Tongue (tissue), 2 donors: ENCODE results near the gene RNF121. TPM values are rescaled to one million over a fixed set of nuclear protein-coding genes. Genes with fewer than 3 reads are reported as not detected.

Source experiments
- DNase-seq: peaks from one replicate; pipeline ENCODE4 v3.0.0-alpha.2; 2015
- total RNA-seq: library from RNA; depleted of rRNA; stranded (reverse); fragments of >200 nt; gene quantifications from one replicate; pipeline ENCODE4 v1.2.3, GENCODE V29; 2014

The RNF121 gene
- total RNA-seq, 1 donor from 2014 or later = 27.7 TPM

- no peak for DNase-seq
These were observed 61.9 kb downstream of the RNF121 start for GRCh38 chr11:71990701-71991100.

- no peak for DNase-seq
These were observed 62.6 kb downstream of the RNF121 start for GRCh38 chr11:71991494-71991893.

DNA sequence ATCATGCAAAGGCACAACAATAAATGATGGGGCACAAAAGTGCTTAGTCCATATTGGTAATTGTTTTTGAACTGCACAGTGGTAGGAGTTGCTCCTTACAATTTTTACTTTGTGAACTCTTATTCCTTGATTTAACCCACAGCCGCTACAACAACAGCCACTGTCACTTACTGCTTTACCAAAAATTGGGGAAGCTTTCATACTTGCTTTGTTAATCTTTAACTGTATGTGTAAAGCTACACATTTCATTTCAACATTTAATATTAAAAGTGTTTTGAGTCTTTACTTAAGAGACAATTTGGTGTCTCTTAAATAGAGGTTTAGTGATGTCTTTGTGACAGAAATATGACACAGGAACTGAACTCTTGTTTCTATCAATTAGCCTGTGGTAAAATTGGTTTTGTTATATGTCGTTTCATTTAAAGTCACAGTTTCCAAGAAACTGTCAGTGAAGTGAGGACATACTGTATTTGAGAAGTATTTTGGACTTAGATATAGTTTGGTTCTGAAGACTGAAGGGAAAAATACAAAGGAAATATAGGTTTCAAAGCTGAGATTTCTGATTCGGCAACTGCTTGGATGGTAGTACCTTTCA lies 63.4 kb downstream of the RNF121 start:
- no peak for DNase-seq

- DNase-seq = no peak
These were observed 65.9 kb downstream of the RNF121 start for GRCh38 chr11:71994786-71995185.

- DNase-seq = peak; percentile 50
These were observed 67.0 kb downstream of the RNF121 start for GRCh38 chr11:71995726-71996291.

DNA sequence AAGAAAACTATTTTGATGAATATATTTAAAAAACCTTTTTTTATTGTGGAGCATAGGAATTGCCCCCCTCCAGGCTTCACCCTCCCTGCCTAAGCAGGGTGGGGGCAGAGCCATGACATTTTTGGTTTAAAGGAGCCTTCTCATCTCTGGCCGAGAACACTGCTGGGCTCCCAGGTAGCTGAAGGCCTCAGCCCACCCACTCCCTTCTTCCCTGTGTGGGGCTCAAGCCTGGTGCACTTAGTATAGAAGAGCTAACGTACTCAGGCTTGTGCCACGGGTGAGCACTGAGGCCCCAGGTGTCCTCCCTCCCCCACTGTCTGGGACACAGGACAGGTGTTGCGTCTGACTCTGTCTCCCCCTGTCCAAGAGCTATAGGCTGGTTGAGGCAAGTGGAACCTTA lies 67.7 kb downstream of the RNF121 start:
- no peak for DNase-seq

- DNase-seq = peak; percentile 53
These were observed 68.1 kb downstream of the RNF121 start for GRCh38 chr11:71996946-71997345.

DNA sequence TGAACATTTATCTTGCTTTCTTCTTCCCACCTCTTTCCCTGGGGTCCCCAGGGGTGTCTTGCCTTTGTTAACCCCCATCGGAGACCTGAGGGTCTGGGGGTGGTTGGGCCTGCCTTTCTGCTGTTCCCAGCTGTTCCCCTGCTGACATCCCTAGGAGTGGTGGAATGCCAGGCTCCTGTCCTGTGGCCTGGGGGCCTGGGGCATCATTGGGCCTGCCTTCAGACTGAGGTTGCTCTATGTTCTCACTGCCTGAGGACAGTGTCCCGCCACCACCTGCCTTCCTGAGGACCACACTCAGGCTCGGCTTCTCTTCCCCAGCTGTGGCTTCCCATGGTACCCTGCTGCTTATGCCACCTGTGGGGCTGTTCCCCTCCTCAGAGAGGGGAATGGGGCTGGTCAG lies 68.7 kb downstream of the RNF121 start:
- DNase-seq = no peak

- no peak for DNase-seq
These were observed 69.2 kb downstream of the RNF121 start for GRCh38 chr11:71998061-71998460.

DNA sequence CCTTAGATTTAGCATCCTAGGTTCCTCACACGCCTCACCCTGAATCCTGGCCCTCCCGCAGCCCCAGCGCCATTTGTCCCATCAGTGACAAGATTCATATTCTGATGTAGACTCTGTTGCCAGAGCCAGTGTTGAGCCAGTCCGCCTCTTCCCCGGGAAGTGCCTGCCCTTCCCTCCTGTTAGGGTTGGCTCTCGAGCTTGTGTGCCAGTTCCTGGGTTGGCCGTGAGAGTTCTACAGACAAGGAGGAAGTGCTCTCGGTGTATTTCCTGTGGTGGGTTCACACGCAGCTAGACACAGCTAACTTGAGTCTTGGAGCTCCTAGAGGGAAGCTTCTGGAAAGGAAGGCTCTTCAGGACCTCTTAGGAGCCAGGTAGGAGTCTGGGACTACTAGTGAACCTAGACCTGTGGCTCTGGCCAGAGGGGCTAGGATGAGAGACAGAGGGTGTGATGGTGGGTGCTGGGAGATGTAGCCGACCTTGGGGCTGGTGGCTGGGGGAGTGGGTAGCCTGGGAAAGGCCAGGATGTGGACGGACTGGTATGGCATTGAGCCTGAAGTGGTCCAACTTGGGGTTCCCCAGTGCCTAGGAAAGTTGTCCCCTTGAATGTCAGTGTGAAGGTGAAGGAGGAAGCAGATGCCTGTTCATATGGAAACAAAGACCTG lies 69.9 kb downstream of the RNF121 start, which contains the start of gene IL18BP:
Gene IL18BP (plus strand): TSS at position 261 of the 662 bp plus-strand sequence. CDS start 1,076 bp downstream, outside the sequence.
- DNase-seq = no peak

DNA sequence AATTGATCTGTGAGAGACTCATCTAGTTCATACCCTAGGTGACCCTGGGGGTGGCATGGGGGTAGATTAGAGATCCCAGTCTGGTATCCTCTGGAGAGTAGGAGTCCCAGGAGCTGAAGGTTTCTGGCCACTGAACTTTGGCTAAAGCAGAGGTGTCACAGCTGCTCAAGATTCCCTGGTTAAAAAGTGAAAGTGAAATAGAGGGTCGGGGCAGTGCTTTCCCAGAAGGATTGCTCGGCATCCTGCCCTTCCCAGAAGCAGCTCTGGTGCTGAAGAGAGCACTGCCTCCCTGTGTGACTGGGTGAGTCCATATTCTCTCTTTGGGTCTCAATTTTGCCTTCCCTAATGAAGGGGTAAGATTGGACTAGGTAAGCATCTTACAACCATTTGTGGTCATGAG lies 70.5 kb downstream of the RNF121 start:
- DNase-seq = no peak

- DNase-seq = no peak
These were observed 71.0 kb downstream of the RNF121 start for GRCh38 chr11:71999798-72000197.

DNA sequence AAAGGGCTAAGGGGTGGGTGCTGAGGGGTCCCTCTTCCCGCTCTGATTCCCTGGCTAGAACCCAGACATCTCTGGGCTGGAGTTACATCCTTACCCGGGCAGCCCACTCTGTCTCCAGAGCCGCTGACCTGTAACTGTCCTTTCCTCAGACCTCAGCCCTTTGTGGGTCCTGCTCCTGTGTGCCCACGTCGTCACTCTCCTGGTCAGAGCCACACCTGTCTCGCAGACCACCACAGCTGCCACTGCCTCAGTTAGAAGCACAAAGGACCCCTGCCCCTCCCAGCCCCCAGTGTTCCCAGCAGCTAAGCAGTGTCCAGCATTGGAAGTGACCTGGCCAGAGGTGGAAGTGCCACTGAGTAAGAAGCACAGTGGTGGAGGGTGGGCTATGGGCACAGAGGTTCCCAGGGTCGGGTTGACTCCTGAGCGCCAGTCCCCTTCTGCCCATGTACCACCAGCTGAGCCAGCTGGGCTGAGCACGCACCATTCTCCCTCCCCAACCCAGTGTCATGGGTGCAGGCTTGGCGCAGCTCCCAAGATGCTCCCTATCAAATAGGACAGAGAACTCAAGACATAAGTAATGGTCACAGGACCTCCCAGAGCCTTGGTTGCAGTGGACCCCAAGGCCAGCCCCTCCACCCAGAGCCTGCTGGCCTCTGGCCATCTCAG lies 71.5 kb downstream of the RNF121 start:
- no peak for DNase-seq

DNA sequence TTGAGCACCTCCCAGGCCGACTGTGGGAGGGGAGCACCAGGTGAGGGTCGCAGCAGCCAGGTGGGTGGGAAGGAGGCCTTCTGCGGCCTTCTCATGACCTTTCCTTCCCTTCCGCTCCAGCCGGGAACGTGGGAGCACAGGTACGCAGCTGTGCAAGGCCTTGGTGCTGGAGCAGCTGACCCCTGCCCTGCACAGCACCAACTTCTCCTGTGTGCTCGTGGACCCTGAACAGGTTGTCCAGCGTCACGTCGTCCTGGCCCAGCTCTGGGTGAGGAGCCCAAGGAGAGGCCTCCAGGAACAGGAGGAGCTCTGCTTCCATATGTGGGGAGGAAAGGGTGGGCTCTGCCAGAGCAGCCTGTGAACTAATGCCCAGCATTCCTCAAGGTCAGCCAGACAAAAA lies 72.4 kb downstream of the RNF121 start:
- no peak for DNase-seq

DNA sequence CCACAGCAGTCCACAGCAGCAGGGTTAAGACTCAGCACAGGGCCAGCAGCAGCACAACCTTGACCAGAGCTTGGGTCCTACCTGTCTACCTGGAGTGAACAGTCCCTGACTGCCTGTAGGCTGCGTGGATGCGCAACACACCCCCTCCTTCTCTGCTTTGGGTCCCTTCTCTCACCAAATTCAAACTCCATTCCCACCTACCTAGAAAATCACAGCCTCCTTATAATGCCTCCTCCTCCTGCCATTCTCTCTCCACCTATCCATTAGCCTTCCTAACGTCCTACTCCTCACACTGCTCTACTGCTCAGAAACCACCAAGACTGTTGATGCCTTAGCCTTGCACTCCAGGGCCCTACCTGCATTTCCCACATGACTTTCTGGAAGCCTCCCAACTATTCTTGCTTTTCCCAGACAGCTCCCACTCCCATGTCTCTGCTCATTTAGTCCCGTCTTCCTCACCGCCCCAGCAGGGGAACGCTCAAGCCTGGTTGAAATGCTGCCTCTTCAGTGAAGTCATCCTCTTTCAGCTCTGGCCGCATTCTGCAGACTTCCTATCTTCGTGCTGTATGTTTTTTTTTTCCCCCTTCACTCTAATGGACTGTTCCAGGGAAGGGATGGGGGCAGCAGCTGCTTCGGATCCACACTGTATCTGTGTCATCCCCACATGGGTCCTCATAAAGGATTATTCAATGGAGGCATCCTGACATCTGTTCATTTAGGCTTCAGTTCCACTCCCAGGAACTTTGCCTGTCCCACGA lies 73.2 kb downstream of the RNF121 start:
- peak; percentile 82 for DNase-seq

- no peak for DNase-seq
These were observed 74.3 kb downstream of the RNF121 start for GRCh38 chr11:72002841-72003775.

DNA sequence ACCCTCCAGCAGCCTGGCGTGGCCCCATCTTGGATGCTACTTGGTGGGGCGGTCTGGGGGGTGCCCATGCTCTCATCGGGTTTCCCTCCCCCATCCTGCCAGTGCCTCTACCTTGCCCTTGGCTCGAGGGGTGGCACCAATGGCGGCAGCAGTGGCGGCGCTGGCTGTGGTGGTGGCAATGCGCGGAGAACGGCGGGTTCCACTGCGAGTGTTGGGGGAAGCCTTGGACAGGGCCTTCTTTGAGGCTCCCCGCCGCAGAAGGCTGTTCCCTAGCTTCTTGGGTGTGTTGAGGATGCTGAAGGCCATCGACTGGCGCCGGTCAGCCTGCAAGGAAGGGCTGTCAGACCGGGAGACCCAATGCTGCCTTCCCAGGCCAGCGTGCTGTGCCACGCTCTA lies 74.9 kb downstream of the RNF121 start:
- DNase-seq = no peak

GRCh38 chr11:72004515-72005346 lies 75.9 kb downstream of the RNF121 start:
- no peak for DNase-seq

GRCh38 chr11:72005347-72006260 lies 76.8 kb downstream of the RNF121 start:
- DNase-seq = no peak
